NCI-H510A (cell line): ENCODE results near the gene RGS14.

Source experiments
- DNase-seq: peaks from one replicate; lab custom pipeline; 2025; lab: John Stamatoyannopoulos, UW

The RGS14 gene

GRCh38 chr5:177382423-177383029, 24.8 kb downstream of the RGS14 start:
- no peak for DNase-seq

DNA sequence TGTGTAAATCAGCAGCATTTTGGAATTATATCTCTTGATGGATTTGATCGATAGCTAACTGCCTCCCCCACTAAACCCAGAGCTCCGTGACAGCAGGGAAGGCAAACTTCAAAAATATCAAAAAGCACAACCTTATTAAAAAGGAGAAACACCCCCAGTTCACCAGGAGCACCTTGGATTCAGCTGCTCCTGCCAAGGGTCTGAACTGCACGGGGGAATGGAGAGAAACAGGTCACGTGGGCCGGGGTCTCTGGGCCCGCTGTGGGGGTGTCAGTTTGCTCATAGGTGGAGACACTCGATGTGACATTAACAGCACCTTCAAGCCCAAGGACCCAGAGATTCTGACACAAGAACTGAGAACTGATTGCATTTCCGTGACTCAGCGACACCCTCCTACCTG, 25.5 kb downstream of the RGS14 start:
- DNase-seq: no peak

- no peak for DNase-seq
Measured at GRCh38 chr5:177384134-177384533, 26.4 kb downstream of the RGS14 start, which contains the start of gene SLC34A1. Gene SLC34A1 (plus strand): TSS chr5:177384434. CDS start chr5:177385742, 1,308 bp downstream.

DNA sequence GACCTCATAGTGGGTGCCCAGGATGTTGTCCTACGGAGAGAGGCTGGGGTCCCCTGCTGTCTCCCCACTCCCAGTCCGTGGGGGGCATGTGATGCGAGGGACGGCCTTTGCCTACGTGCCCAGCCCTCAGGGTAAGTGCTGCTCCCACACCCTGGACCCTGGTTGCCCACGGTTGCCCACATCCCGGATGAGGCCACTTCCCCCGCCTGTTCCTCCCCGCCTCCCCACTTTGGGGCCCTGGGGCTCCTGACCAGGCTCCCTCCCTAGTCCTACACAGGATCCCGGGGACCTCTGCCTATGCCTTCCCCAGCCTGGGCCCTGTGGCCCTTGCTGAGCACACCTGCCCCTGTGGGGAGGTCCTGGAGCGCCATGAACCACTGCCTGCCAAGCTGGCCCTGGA, 28.0 kb downstream of the RGS14 start:
- DNase-seq: no peak

GRCh38 chr5:177386542-177386941, 28.8 kb downstream of the RGS14 start:
- DNase-seq: no peak

- no peak for DNase-seq
Measured at GRCh38 chr5:177387405-177387804, 29.7 kb downstream of the RGS14 start.

DNA sequence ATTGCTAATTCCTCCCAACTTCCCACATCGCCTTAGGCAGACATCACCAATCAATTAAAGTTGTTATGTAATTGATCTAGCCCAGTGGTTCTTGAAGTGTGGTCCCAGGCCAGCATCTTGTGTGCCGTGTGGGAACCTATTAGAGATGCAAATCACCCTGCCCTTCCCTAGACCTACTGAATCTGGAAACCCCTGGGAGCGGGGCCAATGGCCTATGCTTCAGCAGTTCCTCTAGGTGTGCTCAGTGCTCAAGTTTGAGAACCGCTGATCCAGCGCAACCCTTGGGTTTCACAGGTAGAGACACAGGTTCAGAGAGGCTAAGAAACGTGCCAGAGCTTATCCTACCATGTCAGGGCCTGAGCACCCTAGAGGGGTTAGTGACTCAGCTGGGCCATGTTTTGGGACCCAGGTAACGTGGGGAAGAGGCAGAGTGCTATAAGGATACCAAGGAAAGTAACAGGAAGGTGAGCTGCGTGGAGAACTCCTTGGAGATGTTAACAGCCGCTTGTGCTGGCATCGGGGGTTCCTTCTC, 30.9 kb downstream of the RGS14 start:
- no peak for DNase-seq

GRCh38 chr5:177389241-177390169, 31.8 kb downstream of the RGS14 start:
- DNase-seq: no peak

GRCh38 chr5:177390363-177391300, 32.9 kb downstream of the RGS14 start:
- no peak for DNase-seq

- no peak for DNase-seq
Measured at GRCh38 chr5:177392765-177393164, 35.0 kb downstream of the RGS14 start.

DNA sequence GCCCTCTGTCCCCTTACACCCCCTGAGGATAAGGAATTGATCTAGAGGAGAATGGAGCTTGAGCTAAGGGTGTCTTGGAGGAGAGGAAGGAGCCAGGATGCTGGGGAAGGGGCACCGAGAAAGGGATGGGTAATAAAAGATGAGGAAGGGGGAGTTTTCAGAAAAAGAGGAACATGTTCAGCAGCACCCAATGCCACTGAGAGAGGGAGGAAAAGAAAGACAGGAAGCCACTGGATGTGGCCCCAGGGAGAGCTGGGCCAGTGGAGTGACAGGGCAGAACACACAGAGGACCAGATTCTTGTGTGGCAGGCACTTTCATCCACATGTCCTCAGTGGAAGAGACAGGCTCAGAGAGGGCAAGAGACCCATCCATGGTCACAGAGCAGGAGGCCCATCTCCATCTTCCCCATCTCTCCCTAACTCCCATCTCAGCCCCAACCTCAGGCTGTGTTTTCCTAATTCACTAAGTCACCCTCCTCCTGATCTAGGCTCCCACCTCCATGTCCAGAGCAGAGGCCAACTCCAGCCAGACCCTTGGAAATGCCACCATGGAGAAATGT, 35.6 kb downstream of the RGS14 start:
- DNase-seq: no peak

GRCh38 chr5:177393990-177394389, 36.3 kb downstream of the RGS14 start:
- DNase-seq: no peak

DNA sequence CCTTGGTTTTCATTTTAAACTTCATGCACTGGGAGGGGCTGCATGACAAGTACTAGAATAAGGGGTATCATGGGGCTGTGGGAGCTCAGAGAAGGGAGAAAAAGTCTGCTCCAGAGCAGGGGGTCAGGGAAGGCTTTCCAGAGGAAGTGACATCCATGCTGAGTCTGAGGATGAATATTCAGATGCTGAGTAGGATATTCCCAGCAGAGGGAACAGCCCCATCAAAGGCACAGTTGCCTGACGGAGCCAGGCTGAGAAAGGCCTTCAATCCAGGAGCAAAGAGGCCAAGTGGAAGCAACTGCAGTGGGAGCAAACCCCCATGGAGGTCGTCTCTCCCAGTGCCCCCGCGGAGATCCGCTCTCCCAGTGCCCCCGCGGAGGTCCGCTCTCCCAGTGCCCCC, 38.4 kb downstream of the RGS14 start:
- no peak for DNase-seq

DNA sequence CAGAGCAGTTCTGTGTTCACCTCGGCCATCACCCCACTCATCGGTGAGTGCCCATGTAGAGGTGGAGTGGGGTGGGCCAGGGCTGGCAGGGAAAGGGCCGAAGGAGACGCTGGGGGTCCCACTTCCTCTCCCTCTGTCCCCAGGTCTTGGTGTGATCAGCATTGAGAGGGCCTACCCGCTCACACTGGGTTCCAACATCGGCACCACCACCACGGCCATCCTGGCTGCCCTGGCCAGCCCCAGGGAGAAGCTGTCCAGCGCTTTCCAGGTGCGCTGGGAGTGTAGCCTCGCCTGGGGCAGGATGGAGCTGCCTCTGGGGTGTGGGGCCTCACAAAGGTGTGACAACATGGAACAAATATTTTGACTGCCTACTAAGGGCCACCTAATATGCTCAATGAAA, 39.1 kb downstream of the RGS14 start:
- no peak for DNase-seq

DNA sequence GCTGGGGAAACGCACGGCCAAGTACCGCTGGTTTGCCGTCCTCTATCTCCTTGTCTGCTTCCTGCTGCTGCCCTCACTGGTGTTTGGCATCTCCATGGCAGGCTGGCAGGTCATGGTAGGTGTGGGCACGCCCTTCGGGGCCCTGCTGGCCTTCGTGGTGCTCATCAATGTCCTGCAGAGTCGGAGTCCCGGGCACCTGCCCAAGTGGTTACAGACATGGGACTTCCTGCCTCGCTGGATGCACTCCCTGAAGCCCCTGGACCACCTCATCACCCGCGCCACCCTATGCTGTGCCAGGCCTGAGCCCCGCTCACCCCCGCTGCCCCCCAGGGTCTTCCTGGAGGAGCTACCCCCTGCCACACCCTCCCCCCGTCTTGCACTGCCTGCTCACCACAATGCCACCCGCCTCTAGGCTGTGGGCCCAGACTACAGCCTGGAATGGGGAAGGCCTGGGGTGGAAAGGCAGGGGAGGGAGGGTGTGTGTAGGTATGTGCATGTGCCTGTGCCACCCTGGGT, 40.2 kb downstream of the RGS14 start:
- DNase-seq: no peak

DNA sequence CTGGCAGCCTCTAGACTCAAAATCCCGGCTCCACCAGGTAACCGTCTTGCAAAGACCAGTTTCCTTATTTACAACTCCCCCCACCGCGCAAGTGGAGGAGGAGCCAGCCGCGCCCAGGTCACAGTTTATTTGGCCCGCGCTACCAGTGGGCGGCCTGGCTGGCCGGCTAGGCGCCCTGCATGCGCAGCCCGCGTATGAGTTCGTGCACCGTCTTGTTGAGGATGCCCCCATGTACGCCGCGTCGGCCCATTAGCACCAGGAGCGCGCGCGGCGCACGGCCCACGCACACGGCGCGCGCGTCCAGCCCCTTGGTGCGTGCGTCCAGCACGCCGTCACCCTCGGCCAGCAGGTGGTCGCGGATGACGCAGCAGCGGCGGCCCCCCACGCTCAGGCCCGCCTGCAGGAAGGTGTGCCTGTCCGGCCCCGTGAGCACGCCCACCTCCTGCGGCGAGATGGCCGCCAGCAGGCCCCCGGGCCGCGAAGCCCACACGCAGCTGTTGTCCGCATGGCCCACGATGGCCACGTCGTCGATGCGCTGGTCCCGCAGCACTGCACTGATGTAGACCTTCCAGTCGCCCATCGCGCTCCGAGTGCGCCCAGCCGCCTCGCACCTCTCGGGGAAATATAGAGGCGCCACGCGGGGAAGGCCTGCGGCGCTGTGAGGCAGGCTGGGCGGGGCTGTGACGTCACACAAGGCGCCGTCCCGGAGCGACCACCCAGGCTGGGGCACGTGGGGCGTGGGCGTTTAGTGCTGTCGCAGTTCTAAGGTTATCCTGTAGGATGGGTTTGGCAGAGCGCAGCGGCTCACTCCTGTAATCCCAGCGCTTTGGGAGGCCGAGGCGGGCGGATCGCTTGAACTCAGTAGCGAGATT, 42.5 kb downstream of the RGS14 start, which contains the start of gene PFN3:
Gene PFN3 (minus strand): TSS at position 665 of the 872 bp plus-strand sequence. CDS start 85 bp downstream, at position 580.
- DNase-seq: no peak

- peak; percentile 80 for DNase-seq
Measured at GRCh38 chr5:177402271-177403043, 44.7 kb downstream of the RGS14 start.

DNA sequence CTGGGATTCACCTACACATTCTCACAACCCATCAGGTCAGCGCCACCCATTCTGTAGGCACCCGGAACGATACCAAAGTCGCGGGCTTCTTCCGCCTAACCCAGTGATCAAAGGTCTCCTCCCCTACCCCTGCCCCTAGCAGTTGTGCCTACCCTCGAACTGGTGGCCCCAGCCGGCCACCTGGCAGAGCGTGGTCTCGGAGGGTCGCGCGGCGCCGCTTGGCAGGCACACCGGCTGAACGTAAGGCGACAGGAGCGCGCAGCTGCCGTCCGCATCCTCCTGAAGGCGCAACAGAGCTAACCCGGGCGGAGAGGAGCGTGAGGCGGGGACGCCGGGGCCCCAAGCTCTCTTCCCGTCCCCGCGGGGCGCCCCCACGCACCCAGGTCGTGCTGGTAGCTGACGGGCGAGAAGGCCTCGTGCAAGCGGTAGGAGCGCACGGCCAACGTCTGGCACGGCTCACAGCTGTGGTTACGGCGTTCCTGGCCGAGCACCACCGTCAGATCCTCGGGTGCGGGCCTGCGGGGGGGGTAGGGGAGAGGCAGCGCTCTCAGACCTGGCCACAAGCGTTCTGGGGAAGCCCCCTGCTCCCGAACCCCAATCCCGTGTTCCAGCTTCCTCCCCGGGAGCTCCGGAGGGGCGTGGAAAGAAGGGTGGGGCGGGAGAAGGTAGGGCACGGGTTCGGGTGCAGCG, 45.5 kb downstream of the RGS14 start:
- no peak for DNase-seq
